ENCODE data around the gene NMD3. TPM values are rescaled to one million over a fixed set of nuclear protein-coding genes. Genes with fewer than 3 reads are reported as not detected.

NMD3 gene
- total RNA-seq, 1 experiment from 2014 or later, result 51.1 TPM

DNA sequence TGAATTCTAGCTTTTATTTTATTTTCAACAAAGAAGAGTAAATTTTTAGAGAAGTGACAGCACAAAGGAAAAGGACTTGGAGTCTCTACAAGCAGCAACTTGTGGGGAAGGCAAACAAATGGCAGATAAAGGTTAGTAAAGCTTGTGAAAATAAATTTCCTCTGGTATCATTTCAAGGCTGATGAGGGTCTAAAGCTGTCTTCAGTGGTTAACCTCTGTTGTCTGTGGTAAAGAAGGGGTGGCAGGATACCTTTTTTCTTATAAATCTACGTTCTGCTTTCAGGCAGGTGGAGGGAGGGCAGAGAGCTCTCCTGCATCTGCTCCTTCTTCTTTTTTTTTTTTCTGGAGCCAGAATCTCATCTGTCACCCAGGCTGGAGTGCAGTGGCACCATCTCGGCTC, 50.5 kb downstream of the NMD3 start:
- Histone ChIP-seq H3K36me3 (ENCODE audit: insufficient read depth, low read length, poor library complexity, severe bottlenecking) (no peaks in the 10 kb centered on the region), H3K27me3 (replicated peaks; ENCODE audit: insufficient read depth, low read depth, low read length, poor library complexity) (no peaks in the 10 kb centered on the region), H3K4me1 (ENCODE audit: insufficient read depth, low read length, poor library complexity, severe bottlenecking) (peaks cover 2% of the 10 kb centered on the region), H3K27ac (ENCODE audit: low read depth, low read length, poor library complexity, severe bottlenecking) (no peak overlapping the region), H3K9me3 (ENCODE audit: low read depth, low read length, poor library complexity, severe bottlenecking) (no peaks in the 10 kb centered on the region), H3K4me3 (ENCODE audit: low read depth, low read length, poor library complexity, severe bottlenecking) (no peak overlapping the region)
- TF ChIP-seq, protein P1, sequence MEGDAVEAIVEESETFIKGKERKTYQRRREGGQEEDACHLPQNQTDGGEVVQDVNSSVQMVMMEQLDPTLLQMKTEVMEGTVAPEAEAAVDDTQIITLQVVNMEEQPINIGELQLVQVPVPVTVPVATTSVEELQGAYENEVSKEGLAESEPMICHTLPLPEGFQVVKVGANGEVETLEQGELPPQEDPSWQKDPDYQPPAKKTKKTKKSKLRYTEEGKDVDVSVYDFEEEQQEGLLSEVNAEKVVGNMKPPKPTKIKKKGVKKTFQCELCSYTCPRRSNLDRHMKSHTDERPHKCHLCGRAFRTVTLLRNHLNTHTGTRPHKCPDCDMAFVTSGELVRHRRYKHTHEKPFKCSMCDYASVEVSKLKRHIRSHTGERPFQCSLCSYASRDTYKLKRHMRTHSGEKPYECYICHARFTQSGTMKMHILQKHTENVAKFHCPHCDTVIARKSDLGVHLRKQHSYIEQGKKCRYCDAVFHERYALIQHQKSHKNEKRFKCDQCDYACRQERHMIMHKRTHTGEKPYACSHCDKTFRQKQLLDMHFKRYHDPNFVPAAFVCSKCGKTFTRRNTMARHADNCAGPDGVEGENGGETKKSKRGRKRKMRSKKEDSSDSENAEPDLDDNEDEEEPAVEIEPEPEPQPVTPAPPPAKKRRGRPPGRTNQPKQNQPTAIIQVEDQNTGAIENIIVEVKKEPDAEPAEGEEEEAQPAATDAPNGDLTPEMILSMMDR (conservative IDR thresholded peaks at IDR 0.05; ENCODE audit: low read depth, low read length), result no peak
- TF ChIP-seq EZH2 (IDR thresholded peaks at IDR 0.05; ENCODE audit: borderline replicate concordance, low read depth, low read length, poor library complexity, severe bottlenecking), result no peak
- intact Hi-C loops (cut with micrococcal nuclease; ENCODE audit: unreplicated experiment), result loop anchor here (2.0 to 10.0 kb wide), 5 partner anchors 137 to 584 kb away; no protein-coding TSS in a partner anchor
- CTCF ChIA-PET, result no interaction called here
- POLR2A ChIA-PET (ENCODE audit: low non-redundant PET), result no interaction called here
- BruUV-seq (replicated peaks), result no TSS peak
- DNase-seq (ENCODE audit: low spot score), result no peak

DNA sequence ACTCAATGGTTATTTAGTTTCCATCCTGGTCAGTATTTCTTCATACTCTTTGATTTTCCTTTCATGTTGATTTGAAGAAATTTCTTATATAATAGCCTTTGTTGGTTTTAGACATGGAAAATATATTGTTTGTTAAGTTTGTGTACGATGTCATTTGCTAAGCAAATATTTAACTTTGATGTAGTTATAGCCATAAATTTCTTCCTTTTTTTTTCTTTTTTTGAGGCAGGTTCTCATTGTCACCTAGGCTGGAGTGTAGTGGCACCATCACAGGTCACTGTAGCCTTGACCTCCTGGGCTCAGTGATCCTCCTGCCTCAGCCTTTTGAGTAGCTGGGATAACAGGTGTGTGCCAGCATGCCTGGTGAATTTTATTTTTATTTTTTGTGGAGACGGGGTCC, 51.4 kb downstream of the NMD3 start:
- H3K9me3 ChIP-seq (ENCODE audit: low read depth, low read length, poor library complexity, severe bottlenecking), result no peaks in the 10 kb centered on the region
- no peak overlapping the region for H3K4me3 ChIP-seq (ENCODE audit: low read depth, low read length, poor library complexity, severe bottlenecking)
- intact Hi-C loops (cut with micrococcal nuclease; ENCODE audit: unreplicated experiment), result loop anchor here (2.0 to 10.0 kb wide), 5 partner anchors 136 to 585 kb away; no protein-coding TSS in a partner anchor
- H3K4me1 ChIP-seq (ENCODE audit: insufficient read depth, low read length, poor library complexity, severe bottlenecking), result no peaks in the 10 kb centered on the region
- H3K27ac ChIP-seq (ENCODE audit: low read depth, low read length, poor library complexity, severe bottlenecking), result no peak overlapping the region
- ChIA-PET POLR2A (ENCODE audit: low non-redundant PET) (no interaction called here), CTCF (no interaction called here)
- BruUV-seq (replicated peaks), result no TSS peak
- no peak for DNase-seq (ENCODE audit: low spot score)
- H3K27me3 ChIP-seq (replicated peaks; ENCODE audit: insufficient read depth, low read depth, low read length, poor library complexity), result no peaks in the 10 kb centered on the region
- no peaks in the 10 kb centered on the region for H3K36me3 ChIP-seq (ENCODE audit: insufficient read depth, low read length, poor library complexity, severe bottlenecking)
- TF ChIP-seq, protein P1 (conservative IDR thresholded peaks at IDR 0.05; ENCODE audit: low read depth, low read length), result no peak
- no peak for TF ChIP-seq EZH2 (IDR thresholded peaks at IDR 0.05; ENCODE audit: borderline replicate concordance, low read depth, low read length, poor library complexity, severe bottlenecking)

DNA sequence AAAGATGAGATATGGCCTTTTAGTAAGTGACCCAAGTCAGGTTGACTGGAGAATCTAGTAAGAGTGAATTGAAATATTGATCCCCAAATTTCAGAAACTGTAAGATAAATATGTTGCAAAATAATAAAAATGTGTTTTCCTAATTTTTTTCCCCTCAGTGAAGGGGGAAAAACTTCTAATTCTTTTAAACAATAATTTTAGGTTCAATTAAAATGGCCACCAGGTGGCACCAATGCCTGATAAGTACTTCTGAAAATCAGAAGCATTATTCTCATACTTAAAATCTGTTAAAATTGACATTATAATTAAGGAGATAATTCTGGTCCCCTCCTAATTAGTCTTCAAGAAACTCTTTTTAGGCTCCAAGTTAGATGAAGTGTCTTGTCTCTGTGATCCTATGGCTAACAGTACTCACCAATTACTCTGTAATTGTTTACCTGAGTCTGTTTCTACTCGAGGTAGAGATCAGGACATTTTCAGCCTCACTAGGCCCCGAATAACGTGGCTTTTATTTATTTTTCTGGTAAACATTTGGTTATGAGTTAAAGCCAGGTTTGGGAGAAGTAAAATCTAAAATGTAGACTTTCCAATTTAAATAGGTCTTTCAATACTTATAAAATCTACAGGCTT, 52.6 kb downstream of the NMD3 start:
- ChIA-PET CTCF (no interaction called here), POLR2A (ENCODE audit: low non-redundant PET) (no interaction called here)
- no TSS peak for BruUV-seq (replicated peaks)
- H3K4me1 ChIP-seq (ENCODE audit: insufficient read depth, low read length, poor library complexity, severe bottlenecking), result no peaks in the 10 kb centered on the region
- no peak for TF ChIP-seq EZH2 (IDR thresholded peaks at IDR 0.05; ENCODE audit: borderline replicate concordance, low read depth, low read length, poor library complexity, severe bottlenecking)
- TF ChIP-seq, protein P1 (conservative IDR thresholded peaks at IDR 0.05; ENCODE audit: low read depth, low read length), result peak; percentile 72
- H3K4me3 ChIP-seq (ENCODE audit: low read depth, low read length, poor library complexity, severe bottlenecking), result no peak overlapping the region
- H3K9me3 ChIP-seq (ENCODE audit: low read depth, low read length, poor library complexity, severe bottlenecking), result no peaks in the 10 kb centered on the region
- H3K27ac ChIP-seq (ENCODE audit: low read depth, low read length, poor library complexity, severe bottlenecking), result no peak overlapping the region
- peak; percentile 47 for DNase-seq (ENCODE audit: low spot score)
- H3K27me3 ChIP-seq (replicated peaks; ENCODE audit: insufficient read depth, low read depth, low read length, poor library complexity), result no peaks in the 10 kb centered on the region
- intact Hi-C loops (cut with micrococcal nuclease; ENCODE audit: unreplicated experiment), result loop anchor here (2.0 to 10.0 kb wide), 6 partner anchors 135 to 586 kb away; no protein-coding TSS in a partner anchor
- H3K36me3 ChIP-seq (ENCODE audit: insufficient read depth, low read length, poor library complexity, severe bottlenecking), result no peaks in the 10 kb centered on the region

All from A673 (cell line).